Ishikawa (cell line): Measurements from ENCODE around the gene CPA2.

Experiments
- CEBPB ChIP-seq: IDR thresholded peaks from 2 replicates; pipeline ENCODE4 v1.6.1; 2012
- EP300 ChIP-seq: IDR thresholded peaks from 2 replicates; pipeline ENCODE4 v1.6.1; 2012; ENCODE audit warnings: borderline replicate concordance
- FOXM1 ChIP-seq: IDR thresholded peaks from 2 replicates; pipeline ENCODE4 v1.6.1; 2012; ENCODE audit warnings: low read depth, borderline replicate concordance
- MAX ChIP-seq: IDR thresholded peaks from 2 replicates; pipeline ENCODE4 v1.6.1; 2012
- RAD21 ChIP-seq: IDR thresholded peaks from 2 replicates; pipeline ENCODE4 v1.6.1; 2012; ENCODE audit warnings: low read depth
- REST ChIP-seq: IDR thresholded peaks from 2 replicates; pipeline ENCODE4 v1.6.1; 2012; ENCODE audit warnings: low read depth, mild to moderate bottlenecking
- TAF1 ChIP-seq: IDR thresholded peaks from 2 replicates; pipeline ENCODE4 v1.6.1; 2012; ENCODE audit warnings: low read depth, mild to moderate bottlenecking
- TCF12 ChIP-seq: IDR thresholded peaks from 2 replicates; pipeline ENCODE4 v1.6.1; 2012; ENCODE audit warnings: low read depth
- TEAD4 ChIP-seq: IDR thresholded peaks from 2 replicates; pipeline ENCODE4 v1.6.1; 2012
- USF1 ChIP-seq: IDR thresholded peaks from 2 replicates; pipeline ENCODE4 v1.6.1; 2012
- YY1 ChIP-seq: IDR thresholded peaks from 2 replicates; pipeline ENCODE4 v1.6.1; 2012; ENCODE audit warnings: low read depth

GRCh38 chr7:130226333-130226732 is 40.3 kb upstream of the CPA2 start:
- TF ChIP-seq FOXM1 (no peak), MAX (no peak), USF1 (no peak), EP300 (no peak), YY1 (no peak), TEAD4 (no peak), REST (no peak), RAD21 (no peak), CEBPB (no peak), TAF1 (no peak), TCF12 (no peak)
